GM21381 (cell line): ENCODE measurements around the gene PCGF1.
"Not testable (repeated sequence)": the region's sequence is repeated elsewhere in the genome, so short reads cannot be mapped to it uniquely, and the experiment has no call there.

ENCODE experiments used
- ATAC-seq: cut with Tn5 transposase; IDR thresholded peaks from one replicate; pipeline ENCODE4 v1.9.1; 2021; ENCODE audit warnings: mild to moderate bottlenecking, moderate library complexity; ENCODE audit not compliant: unreplicated experiment

Gene PCGF1

GRCh38 chr2:74499940-74500577, 7.4 kb downstream of the PCGF1 start:
- ATAC-seq: no peak

GRCh38 chr2:74499267-74499939, 8.1 kb downstream of the PCGF1 start, which contains the start of gene LBX2:
TSS of gene LBX2 (minus strand) at chr2:74499603. CDS start at chr2:74499537, 66 bp downstream.
- ATAC-seq: no peak

GRCh38 chr2:74498500-74499266, 8.8 kb downstream of the PCGF1 start:
- ATAC-seq: no peak

- no peak for ATAC-seq
Measured at GRCh38 chr2:74497777-74498499, 9.6 kb downstream of the PCGF1 start.

GRCh38 chr2:74496997-74497776, 10.3 kb downstream of the PCGF1 start:
- ATAC-seq: no peak

- no peak for ATAC-seq
Measured at GRCh38 chr2:74495440-74495839, 12.1 kb downstream of the PCGF1 start.

- ATAC-seq: no peak
Measured at GRCh38 chr2:74493546-74493945, 13.9 kb downstream of the PCGF1 start.

GRCh38 chr2:74491648-74492544, 15.6 kb downstream of the PCGF1 start:
- ATAC-seq: no peak

- ATAC-seq: no peak
Measured at GRCh38 chr2:74489906-74490305, 17.6 kb downstream of the PCGF1 start.

- ATAC-seq: no peak
Measured at GRCh38 chr2:74488643-74489481, 18.6 kb downstream of the PCGF1 start.

- ATAC-seq: no peak
Measured at GRCh38 chr2:74486141-74486540, 21.4 kb downstream of the PCGF1 start.

GRCh38 chr2:74483675-74484164, 23.8 kb downstream of the PCGF1 start:
- not testable (repeated sequence) for ATAC-seq

GRCh38 chr2:74482801-74483674, 24.5 kb downstream of the PCGF1 start, which contains the start of the genes CCDC142 and TTC31:
TSS of gene CCDC142 (minus strand) at chr2:74482998. CDS start at chr2:74482837, 161 bp downstream.
TSS of gene TTC31 (plus strand) at chr2:74483081. CDS start at chr2:74483096, 15 bp downstream.
- ATAC-seq: peak; percentile 86

- peak; percentile 34 for ATAC-seq
Measured at GRCh38 chr2:74481961-74482800, 25.3 kb downstream of the PCGF1 start.

- ATAC-seq: no peak
Measured at GRCh38 chr2:74481431-74481830, 26.1 kb downstream of the PCGF1 start.

GRCh38 chr2:74474899-74475298, 32.6 kb downstream of the PCGF1 start:
- ATAC-seq: no peak
